ENCODE results near the gene ZC3H13. TPM values are rescaled to one million over a fixed set of nuclear protein-coding genes. Genes with fewer than 3 reads are reported as not detected.

The ZC3H13 gene
- 38.3 TPM for polyA plus RNA-seq (2013, experiment 1 of 2; ENCODE audit: insufficient read length)
- 34.4 TPM for polyA plus RNA-seq (2013, experiment 2 of 2; ENCODE audit: insufficient read length)

- peak; percentile 96 for DNase-seq
These were observed at the start of gene ZC3H13 for GRCh38 chr13:46052319-46053161. Gene ZC3H13, minus strand, starts transcription at chr13:46052746. Its CDS starts 7,239 bp downstream, at chr13:46045507.

- DNase-seq = no peak
These were observed 49.7 kb upstream of the ZC3H13 start for GRCh38 chr13:46102255-46102605.

- DNase-seq = no peak
These were observed 49.1 kb upstream of the ZC3H13 start for GRCh38 chr13:46101484-46102254.

- no peak for DNase-seq
These were observed 48.5 kb upstream of the ZC3H13 start for GRCh38 chr13:46101002-46101401.

DNA sequence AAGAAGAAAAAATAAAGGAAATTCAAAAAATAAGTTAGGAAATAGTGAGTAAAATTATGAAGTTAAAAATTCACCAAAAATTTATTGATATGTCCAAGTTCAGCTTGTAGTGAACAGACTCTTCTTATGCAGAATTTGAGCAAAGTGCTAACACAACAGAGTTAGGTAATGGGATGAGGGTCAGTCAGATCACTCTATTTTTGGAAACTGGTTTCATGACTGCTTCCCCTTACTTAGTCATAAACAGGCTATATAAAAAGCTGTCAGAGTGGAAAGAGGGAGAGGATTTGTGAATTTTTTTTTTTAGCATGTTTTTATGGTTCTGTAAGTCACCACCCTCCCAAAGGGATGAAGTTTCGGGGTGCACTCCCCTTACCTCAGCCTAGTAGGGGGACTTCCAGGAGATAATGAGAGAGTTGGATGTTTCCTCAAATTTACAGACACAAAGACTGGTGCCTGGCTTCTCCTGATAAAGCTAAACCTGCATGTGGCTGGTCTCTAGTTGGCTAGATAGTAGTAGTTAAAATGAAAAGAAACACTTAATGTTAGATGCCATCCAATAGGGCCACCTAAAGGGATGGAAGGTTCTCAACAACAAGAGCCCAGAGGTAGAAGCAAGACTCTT, 47.8 kb upstream of the ZC3H13 start:
- DNase-seq = no peak

GRCh38 chr13:46097663-46098062, 45.1 kb upstream of the ZC3H13 start:
- DNase-seq = no peak

DNA sequence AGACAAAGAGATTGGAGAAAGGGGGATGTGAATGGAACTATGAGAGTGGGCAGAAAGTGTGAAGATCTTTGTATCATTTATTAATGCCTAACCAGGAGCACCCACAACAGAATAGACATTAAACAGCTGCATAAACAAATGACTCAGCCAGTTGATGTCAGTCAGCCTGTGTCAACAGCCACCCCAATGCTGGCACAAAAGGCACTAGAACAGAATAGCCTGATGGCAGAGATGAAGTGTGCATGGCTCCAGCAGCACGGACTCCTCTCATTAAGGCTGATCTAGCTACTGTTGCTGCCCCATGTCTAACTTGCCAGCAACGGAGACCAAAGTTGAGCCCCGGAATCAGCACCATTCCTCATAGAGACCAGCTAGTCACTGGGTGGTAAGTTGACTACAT, 44.5 kb upstream of the ZC3H13 start:
- DNase-seq = no peak

DNA sequence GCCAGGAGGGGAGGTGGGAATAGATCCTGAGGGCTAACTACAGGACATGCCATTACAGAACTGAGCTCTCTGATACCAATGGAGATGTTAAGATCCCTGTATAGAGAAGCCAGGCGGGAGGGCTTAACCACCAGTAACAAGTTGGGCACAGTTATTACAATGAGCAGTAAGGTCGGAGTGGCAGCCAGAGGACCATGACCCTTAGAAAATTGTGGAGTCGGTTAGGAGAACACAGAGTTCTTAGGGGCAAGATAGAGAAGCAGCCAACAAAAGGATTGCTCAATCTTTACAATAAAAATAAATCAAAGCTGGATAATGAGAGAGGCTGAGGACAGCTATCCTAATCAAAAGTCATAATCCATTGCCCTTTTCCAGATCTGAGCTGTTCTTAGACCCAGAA, 41.9 kb upstream of the ZC3H13 start:
- no peak for DNase-seq

DNA sequence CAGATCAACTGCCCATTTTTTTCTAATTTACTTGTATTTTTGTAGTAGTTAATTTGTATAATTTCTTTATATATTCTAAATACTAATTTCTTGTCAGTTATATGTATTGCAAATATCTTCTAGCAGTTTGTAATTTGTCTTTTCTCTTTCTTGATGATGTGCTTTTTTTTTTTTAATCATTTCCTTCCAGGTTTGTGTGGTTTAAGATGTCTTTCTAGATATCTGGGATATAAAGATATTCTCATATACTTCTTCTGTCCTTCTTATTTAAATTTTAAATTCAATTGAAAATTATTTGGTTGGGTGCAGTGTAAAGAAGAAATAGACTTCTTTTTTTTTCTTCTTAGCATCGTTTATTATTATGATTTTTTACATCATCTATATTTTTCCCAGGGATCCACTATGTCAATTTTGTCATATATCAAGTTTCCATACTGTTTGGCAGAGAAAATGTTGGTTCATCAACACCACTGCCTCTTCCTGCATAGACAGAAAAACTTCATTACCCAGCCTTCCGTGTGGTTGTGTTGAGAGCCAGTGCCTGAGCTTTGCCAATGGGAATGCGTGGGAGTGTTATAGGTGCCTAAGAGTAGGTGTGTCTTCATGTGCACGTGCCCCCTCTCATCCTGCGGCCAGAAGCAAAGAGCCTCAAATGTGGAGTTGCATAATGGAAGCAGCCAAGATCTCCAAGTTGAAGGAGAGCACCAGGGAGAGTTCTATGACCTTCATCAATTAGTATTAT, 36.4 kb upstream of the ZC3H13 start:
- no peak for DNase-seq

- DNase-seq = no peak
These were observed 34.9 kb upstream of the ZC3H13 start for GRCh38 chr13:46087481-46087880.

DNA sequence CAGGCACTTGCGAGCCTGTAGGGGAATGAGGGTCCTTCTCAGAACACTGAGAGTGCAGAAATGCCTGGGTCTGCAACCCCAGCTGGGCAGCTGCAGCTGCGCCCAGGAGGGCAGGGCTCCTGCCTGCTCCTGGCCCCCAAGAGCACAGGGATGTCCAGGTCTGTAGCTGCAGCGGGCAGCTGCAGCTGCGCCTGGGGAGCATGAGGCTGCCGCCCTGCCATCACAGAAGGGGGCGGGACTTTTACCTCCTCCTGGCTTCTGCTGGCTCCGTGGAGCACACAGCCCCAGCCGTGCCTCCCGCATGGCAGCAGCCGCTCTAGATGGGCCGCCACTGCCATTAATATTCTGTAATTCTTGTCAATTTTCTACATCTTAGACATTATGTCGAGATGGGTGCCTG, 34.4 kb upstream of the ZC3H13 start:
- no peak for DNase-seq

- no peak for DNase-seq
These were observed 33.9 kb upstream of the ZC3H13 start for GRCh38 chr13:46086421-46086922.

DNA sequence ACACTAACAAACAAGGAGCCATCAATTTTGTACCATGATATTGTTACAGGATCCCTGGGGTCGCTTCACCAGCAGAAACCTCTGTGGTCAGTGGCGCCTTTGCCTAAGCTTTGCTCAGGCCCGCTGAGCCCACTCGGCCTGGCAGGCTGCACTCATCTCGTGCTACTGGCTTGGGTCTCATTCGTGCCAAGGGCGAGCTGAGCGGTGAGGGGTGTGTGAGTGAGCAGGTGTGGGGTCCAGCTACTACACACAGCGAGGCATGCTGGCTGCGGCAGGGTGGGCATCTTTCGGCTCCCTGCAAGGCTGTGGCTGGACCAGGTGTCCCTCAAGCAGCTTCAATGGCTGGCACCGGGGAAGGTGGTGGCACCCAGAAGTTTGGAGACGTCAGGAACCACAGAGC, 33.2 kb upstream of the ZC3H13 start:
- DNase-seq = no peak

- no peak for DNase-seq
These were observed 29.8 kb upstream of the ZC3H13 start for GRCh38 chr13:46082324-46082723.

GRCh38 chr13:46079770-46080169, 27.2 kb upstream of the ZC3H13 start:
- no peak for DNase-seq

GRCh38 chr13:46077265-46077664, 24.7 kb upstream of the ZC3H13 start:
- DNase-seq = no peak

GRCh38 chr13:46076827-46077226, 24.3 kb upstream of the ZC3H13 start:
- DNase-seq = no peak

DNA sequence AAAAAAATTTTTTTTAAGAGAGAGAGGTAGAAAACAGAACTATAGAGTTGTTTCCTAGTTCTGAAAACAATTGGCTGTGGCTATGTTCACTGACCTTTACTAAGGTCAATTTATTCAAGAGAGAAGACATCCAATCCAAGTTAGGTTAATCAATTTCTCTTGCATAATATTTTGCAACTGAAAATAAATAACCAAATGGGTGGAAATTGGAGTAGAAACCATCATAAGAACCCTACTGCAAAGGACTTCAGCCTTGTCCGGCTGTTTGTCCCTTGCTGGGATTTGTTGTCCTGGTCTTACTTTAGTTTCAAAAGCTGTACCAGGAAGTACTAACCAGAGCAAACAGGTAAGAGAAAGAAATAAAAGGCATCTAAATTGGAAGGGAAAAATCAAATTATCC, 23.3 kb upstream of the ZC3H13 start:
- no peak for DNase-seq

GRCh38 chr13:46071590-46072249, 19.2 kb upstream of the ZC3H13 start:
- DNase-seq = no peak

DNA sequence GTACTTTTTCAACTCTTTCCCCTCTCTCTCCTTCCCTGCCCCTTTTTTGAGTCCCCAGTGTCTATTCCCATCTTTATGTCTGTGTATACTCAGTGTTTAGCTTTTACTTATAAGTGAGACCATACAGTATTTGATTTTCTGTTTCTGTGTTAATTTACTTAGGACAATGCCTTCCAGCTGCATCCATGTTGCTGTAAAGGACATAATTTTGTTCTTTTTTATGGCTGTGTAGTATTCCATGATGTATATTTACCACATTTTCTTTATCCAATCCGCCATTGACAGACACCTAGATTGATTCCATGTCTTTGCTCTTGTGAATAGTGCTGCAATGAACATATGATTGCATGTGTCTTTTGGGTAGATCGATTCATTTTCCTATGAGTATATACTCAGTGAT, 10.7 kb upstream of the ZC3H13 start:
- DNase-seq = no peak

DNA sequence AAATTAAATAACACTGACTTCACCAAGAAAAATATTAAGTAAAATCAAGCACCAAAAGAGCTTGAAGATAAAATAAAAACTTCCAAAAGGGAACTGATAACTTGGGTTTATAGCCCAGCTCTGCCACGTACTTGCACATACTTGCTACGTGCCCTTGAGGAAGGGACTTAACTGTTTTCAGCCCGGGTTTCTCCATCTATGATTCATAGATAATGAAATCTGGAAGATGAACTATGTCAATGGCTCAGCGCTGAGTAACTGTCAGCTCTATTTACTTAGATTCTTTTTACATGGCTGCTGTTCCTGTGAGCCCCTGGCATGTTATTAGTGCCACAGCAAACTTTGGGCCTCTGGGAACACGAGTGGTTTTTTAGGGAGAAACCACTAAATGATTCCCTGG, 9.6 kb upstream of the ZC3H13 start:
- peak; percentile 60 for DNase-seq

GRCh38 chr13:46059405-46059804, 6.9 kb upstream of the ZC3H13 start:
- no peak for DNase-seq
